ENCODE results near the gene EXOG. TPM values are rescaled to one million over a fixed set of nuclear protein-coding genes. Genes with fewer than 3 reads are reported as not detected.

EXOG gene
- polyA plus RNA-seq, 1 donor from 2014 or later, result 45.6 TPM

- TF ChIP-seq EP300 (conservative IDR thresholded peaks at IDR 0.05; ENCODE audit: poor library complexity, severe bottlenecking), result no peak
Observed at GRCh38 chr3:38551026-38551832, 55.1 kb downstream of the EXOG start (continued).

- Histone ChIP-seq H3K4me2 (ENCODE audit: low read length) (no peak overlapping the region), H4K20me1 (ENCODE audit: insufficient read depth) (no peaks in the 10 kb centered on the region), H2AFZ (ENCODE audit: low read depth, low read length) (no peak overlapping the region), H3F3A (ENCODE audit: insufficient read depth, low read length, poor library complexity, severe bottlenecking) (no peaks in the 10 kb centered on the region), H3K27ac (ENCODE audit: low read length) (no peak overlapping the region), H3K36me3 (ENCODE audit: insufficient read depth, low read length) (no peaks in the 10 kb centered on the region), H3K9ac (ENCODE audit: low read length) (no peak overlapping the region), H3K9me3 (ENCODE audit: low read length) (no peaks in the 10 kb centered on the region), H3K79me2 (replicated peaks; ENCODE audit: insufficient read depth, low read length) (no peaks in the 10 kb centered on the region), H3K4me3 (ENCODE audit: low read length) (no peak overlapping the region), H3K9me2 (ENCODE audit: insufficient read depth, low read length) (no peaks in the 10 kb centered on the region), H3K27me3 (ENCODE audit: insufficient read depth, low read depth, low read length) (no peaks in the 10 kb centered on the region)
- TF ChIP-seq RAD21 (conservative IDR thresholded peaks at IDR 0.05), result no peak
- TF ChIP-seq POLR2AphosphoS5 (IDR thresholded peaks at IDR 0.05), result no peak
- TF ChIP-seq REST (IDR thresholded peaks at IDR 0.05; ENCODE audit: borderline replicate concordance), result no peak
Observed at GRCh38 chr3:38552364-38552763, 56.2 kb downstream of the EXOG start.

GRCh38 chr3:38553071-38553470, 56.9 kb downstream of the EXOG start:
- Histone ChIP-seq H3K4me2 (ENCODE audit: low read length) (no peak overlapping the region), H3K27ac (ENCODE audit: low read length) (no peak overlapping the region), H3F3A (ENCODE audit: insufficient read depth, low read length, poor library complexity, severe bottlenecking) (no peaks in the 10 kb centered on the region), H4K20me1 (ENCODE audit: insufficient read depth) (no peaks in the 10 kb centered on the region), H3K9ac (ENCODE audit: low read length) (no peak overlapping the region), H3K4me3 (ENCODE audit: low read length) (no peak overlapping the region), H3K27me3 (ENCODE audit: insufficient read depth, low read depth, low read length) (no peaks in the 10 kb centered on the region), H3K9me3 (ENCODE audit: low read length) (no peaks in the 10 kb centered on the region), H3K9me2 (ENCODE audit: insufficient read depth, low read length) (no peaks in the 10 kb centered on the region), H2AFZ (ENCODE audit: low read depth, low read length) (no peak overlapping the region), H3K36me3 (ENCODE audit: insufficient read depth, low read length) (no peaks in the 10 kb centered on the region), H3K79me2 (replicated peaks; ENCODE audit: insufficient read depth, low read length) (no peaks in the 10 kb centered on the region)
- TF ChIP-seq RAD21 (conservative IDR thresholded peaks at IDR 0.05), result no peak
- no peak for TF ChIP-seq EP300 (conservative IDR thresholded peaks at IDR 0.05; ENCODE audit: poor library complexity, severe bottlenecking)
- no peak for TF ChIP-seq POLR2AphosphoS5 (IDR thresholded peaks at IDR 0.05)
- no peak for TF ChIP-seq EZH2 (IDR thresholded peaks at IDR 0.05; ENCODE audit: borderline replicate concordance, insufficient read depth, low read length, poor library complexity, severe bottlenecking)

GRCh38 chr3:38554127-38554827, 58.1 kb downstream of the EXOG start:
- H3K9me2 ChIP-seq (ENCODE audit: insufficient read depth, low read length), result no peaks in the 10 kb centered on the region
- no peak for TF ChIP-seq MXI1 (conservative IDR thresholded peaks at IDR 0.05; ENCODE audit: poor library complexity, severe bottlenecking)
- no peak for TF ChIP-seq REST (IDR thresholded peaks at IDR 0.05; ENCODE audit: borderline replicate concordance)
- no peak for TF ChIP-seq TAF1 (IDR thresholded peaks at IDR 0.05; ENCODE audit: low read depth)
- TF ChIP-seq EP300 (conservative IDR thresholded peaks at IDR 0.05; ENCODE audit: poor library complexity, severe bottlenecking), result no peak
- no peak for TF ChIP-seq POLR2AphosphoS5 (IDR thresholded peaks at IDR 0.05)
- TF ChIP-seq RAD21 (conservative IDR thresholded peaks at IDR 0.05), result no peak
- TF ChIP-seq, protein P1, sequence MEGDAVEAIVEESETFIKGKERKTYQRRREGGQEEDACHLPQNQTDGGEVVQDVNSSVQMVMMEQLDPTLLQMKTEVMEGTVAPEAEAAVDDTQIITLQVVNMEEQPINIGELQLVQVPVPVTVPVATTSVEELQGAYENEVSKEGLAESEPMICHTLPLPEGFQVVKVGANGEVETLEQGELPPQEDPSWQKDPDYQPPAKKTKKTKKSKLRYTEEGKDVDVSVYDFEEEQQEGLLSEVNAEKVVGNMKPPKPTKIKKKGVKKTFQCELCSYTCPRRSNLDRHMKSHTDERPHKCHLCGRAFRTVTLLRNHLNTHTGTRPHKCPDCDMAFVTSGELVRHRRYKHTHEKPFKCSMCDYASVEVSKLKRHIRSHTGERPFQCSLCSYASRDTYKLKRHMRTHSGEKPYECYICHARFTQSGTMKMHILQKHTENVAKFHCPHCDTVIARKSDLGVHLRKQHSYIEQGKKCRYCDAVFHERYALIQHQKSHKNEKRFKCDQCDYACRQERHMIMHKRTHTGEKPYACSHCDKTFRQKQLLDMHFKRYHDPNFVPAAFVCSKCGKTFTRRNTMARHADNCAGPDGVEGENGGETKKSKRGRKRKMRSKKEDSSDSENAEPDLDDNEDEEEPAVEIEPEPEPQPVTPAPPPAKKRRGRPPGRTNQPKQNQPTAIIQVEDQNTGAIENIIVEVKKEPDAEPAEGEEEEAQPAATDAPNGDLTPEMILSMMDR (IDR thresholded peaks at IDR 0.05; ENCODE audit: poor library complexity, severe bottlenecking), result no peak
- H3K79me2 ChIP-seq (replicated peaks; ENCODE audit: insufficient read depth, low read length), result no peaks in the 10 kb centered on the region
- H3K9me3 ChIP-seq (ENCODE audit: low read length), result no peaks in the 10 kb centered on the region
- H3K36me3 ChIP-seq (ENCODE audit: insufficient read depth, low read length), result no peaks in the 10 kb centered on the region
- H2AFZ ChIP-seq (ENCODE audit: low read depth, low read length), result no peak overlapping the region
- H3K9ac ChIP-seq (ENCODE audit: low read length), result no peak overlapping the region
- no peak overlapping the region for H3K4me2 ChIP-seq (ENCODE audit: low read length)
- no peak overlapping the region for H3K27ac ChIP-seq (ENCODE audit: low read length)
- no peaks in the 10 kb centered on the region for H3F3A ChIP-seq (ENCODE audit: insufficient read depth, low read length, poor library complexity, severe bottlenecking)
- H4K20me1 ChIP-seq (ENCODE audit: insufficient read depth), result no peaks in the 10 kb centered on the region
- no peak overlapping the region for H3K4me3 ChIP-seq (ENCODE audit: low read length)
- no peaks in the 10 kb centered on the region for H3K27me3 ChIP-seq (ENCODE audit: insufficient read depth, low read depth, low read length)
